HTERT RPE-1 (cell line): ENCODE results near the gene SPOCK1.

Experiments used
- in situ Hi-C: fragments of 300-500 bp; cut with MboI; formaldehyde crosslinking; loops from 4 replicates; pipeline ENCODE4 v1.14.3; 2020; ENCODE audit warnings: low sequenced_read_pairs

Gene SPOCK1

GRCh38 chr5:137446615-137447014 is 52.5 kb downstream of the SPOCK1 start:
- in situ Hi-C loops = no loop called here

- in situ Hi-C loops = no loop called here
Measured at GRCh38 chr5:137446151-137446550, 53.0 kb downstream of the SPOCK1 start.

GRCh38 chr5:137442660-137443059 is 56.5 kb downstream of the SPOCK1 start:
- in situ Hi-C loops = no loop called here

- in situ Hi-C loops = no loop called here
Measured at GRCh38 chr5:137441476-137441875, 57.6 kb downstream of the SPOCK1 start.

GRCh38 chr5:137440795-137441194 is 58.3 kb downstream of the SPOCK1 start:
- in situ Hi-C loops = no loop called here

- in situ Hi-C loops = no loop called here
Measured at GRCh38 chr5:137439645-137440044, 59.5 kb downstream of the SPOCK1 start.

GRCh38 chr5:137438932-137439331 is 60.2 kb downstream of the SPOCK1 start:
- in situ Hi-C loops = no loop called here

GRCh38 chr5:137437774-137438173 is 61.4 kb downstream of the SPOCK1 start:
- in situ Hi-C loops = no loop called here

GRCh38 chr5:137433539-137433938 is 65.6 kb downstream of the SPOCK1 start:
- in situ Hi-C loops = no loop called here

- in situ Hi-C loops = no loop called here
Measured at GRCh38 chr5:137432376-137432775, 66.8 kb downstream of the SPOCK1 start.

GRCh38 chr5:137431051-137431450 is 68.1 kb downstream of the SPOCK1 start:
- in situ Hi-C loops = no loop called here

- in situ Hi-C loops = no loop called here
Measured at GRCh38 chr5:137415231-137415681, 83.9 kb downstream of the SPOCK1 start.

- in situ Hi-C loops = no loop called here
Measured at GRCh38 chr5:137414112-137414755, 84.9 kb downstream of the SPOCK1 start.

GRCh38 chr5:137412136-137412535 is 87.0 kb downstream of the SPOCK1 start:
- in situ Hi-C loops = no loop called here

- in situ Hi-C loops = no loop called here
Measured at GRCh38 chr5:137410234-137411010, 88.7 kb downstream of the SPOCK1 start.

- in situ Hi-C loops = no loop called here
Measured at GRCh38 chr5:137409736-137410135, 89.4 kb downstream of the SPOCK1 start.

GRCh38 chr5:137407090-137407489 is 92.0 kb downstream of the SPOCK1 start:
- in situ Hi-C loops = no loop called here

GRCh38 chr5:137405393-137405792 is 93.7 kb downstream of the SPOCK1 start:
- in situ Hi-C loops = no loop called here

GRCh38 chr5:137403869-137404268 is 95.3 kb downstream of the SPOCK1 start:
- in situ Hi-C loops = no loop called here

GRCh38 chr5:137402436-137403187 is 96.5 kb downstream of the SPOCK1 start:
- in situ Hi-C loops = no loop called here

- in situ Hi-C loops = no loop called here
Measured at GRCh38 chr5:137401946-137402345, 97.2 kb downstream of the SPOCK1 start.

- in situ Hi-C loops = no loop called here
Measured at GRCh38 chr5:137400571-137400970, 98.6 kb downstream of the SPOCK1 start.
